Astrocyte (in vitro differentiated cells and primary cell): Measurements from ENCODE around the gene NPM1. TPM values are rescaled to one million over a fixed set of nuclear protein-coding genes. Genes with fewer than 3 reads are reported as not detected.

Experiments used
- DNase-seq: peaks from one replicate; pipeline ENCODE4 v3.0.0-alpha.2; 2010; ENCODE audit warnings: low read depth
- FAIRE-seq: peaks from 2 replicates; lab custom pipeline; 2011; peaks lifted over from hg19 to GRCh38; lab: Jason Lieb, UNC
- H2AFZ ChIP-seq: 2 replicates; pipeline ENCODE4 v1.6.0; 2012; ENCODE audit warnings: low read depth, low read length, inconsistent platforms
- H3K27ac ChIP-seq: 2 replicates; pipeline ENCODE4 v1.5.1; 2011; ENCODE audit warnings: low read depth, low read length, inconsistent platforms
- H3K27me3 ChIP-seq: 2 replicates; pipeline ENCODE4 v1.6.0; 2011; ENCODE audit warnings: low read length, inconsistent platforms; ENCODE audit not compliant: insufficient read depth
- H3K36me3 ChIP-seq: 2 replicates; pipeline ENCODE4 v1.5.1; 2011; ENCODE audit warnings: low read length, inconsistent platforms; ENCODE audit not compliant: insufficient read depth
- H3K4me1 ChIP-seq: 2 replicates; pipeline ENCODE4 v1.5.1; 2011; ENCODE audit warnings: low read length, inconsistent platforms; ENCODE audit not compliant: insufficient read depth
- H3K4me2 ChIP-seq: 2 replicates; pipeline ENCODE4 v1.6.0; 2012; ENCODE audit warnings: low read length, inconsistent platforms
- H3K4me3 ChIP-seq: 2 replicates; pipeline ENCODE4 v1.5.1; 2011; ENCODE audit warnings: low read depth, mild to moderate bottlenecking, low read length, inconsistent platforms; ENCODE audit not compliant: insufficient read depth
- H3K79me2 ChIP-seq: 2 replicates; pipeline ENCODE4 v1.6.0; 2012; ENCODE audit warnings: mild to moderate bottlenecking, low read length, inconsistent platforms; ENCODE audit not compliant: insufficient read depth
- H3K9ac ChIP-seq: 2 replicates; pipeline ENCODE4 v1.6.0; 2012; ENCODE audit warnings: mild to moderate bottlenecking, low read length, inconsistent platforms
- H3K9me3 ChIP-seq: 2 replicates; pipeline ENCODE4 v1.5.1; 2012; ENCODE audit warnings: low read depth, mild to moderate bottlenecking, low read length, inconsistent platforms; ENCODE audit not compliant: insufficient read depth
- H4K20me1 ChIP-seq: 2 replicates; pipeline ENCODE4 v1.6.0; 2012; ENCODE audit warnings: low read length, inconsistent platforms; ENCODE audit not compliant: insufficient read depth
- H3K27ac Mint-ChIP-seq: one replicate; pipeline ENCODE4 v1.8.0; 2021; ENCODE audit warnings: mild to moderate bottlenecking, mixed read lengths; ENCODE audit not compliant: unreplicated experiment
- H3K27me3 Mint-ChIP-seq: one replicate; pipeline ENCODE4 v1.8.0; 2021; ENCODE audit warnings: low read depth, mixed read lengths; ENCODE audit not compliant: unreplicated experiment
- H3K36me3 Mint-ChIP-seq: one replicate; pipeline ENCODE4 v1.8.0; 2021; ENCODE audit warnings: low read depth, mixed read lengths; ENCODE audit not compliant: unreplicated experiment
- H3K4me1 Mint-ChIP-seq: one replicate; pipeline ENCODE4 v1.8.0; 2021; ENCODE audit warnings: low read depth, mixed read lengths; ENCODE audit not compliant: unreplicated experiment
- H3K4me3 Mint-ChIP-seq: one replicate; pipeline ENCODE4 v1.8.0; 2021; ENCODE audit warnings: mild to moderate bottlenecking, moderate library complexity, mixed read lengths; ENCODE audit not compliant: unreplicated experiment
- H3K9me3 Mint-ChIP-seq: one replicate; pipeline ENCODE4 v1.8.0; 2021; ENCODE audit warnings: mild to moderate bottlenecking, mixed read lengths; ENCODE audit not compliant: unreplicated experiment
- CTCF ChIP-seq: IDR thresholded peaks from 2 replicates; pipeline ENCODE4 v1.5.1; 2011; ENCODE audit warnings: low read depth, mild to moderate bottlenecking, inconsistent platforms, low read length, moderate library complexity; ENCODE audit not compliant: insufficient read depth
- EZH2 ChIP-seq: IDR thresholded peaks from 2 replicates; pipeline ENCODE4 v1.6.1; 2012; ENCODE audit warnings: mild to moderate bottlenecking, low read length, inconsistent platforms; ENCODE audit not compliant: insufficient read depth
- total RNA-seq: library from RNA; stranded (reverse); gene quantifications from 2 replicates; pipeline ENCODE4 v1.2.1, GENCODE V29; 2021

Gene NPM1
- total RNA-seq, 1 donor from 2014 or later = 1,219 TPM

- no peak for FAIRE-seq
- Mint-ChIP-seq H3K36me3 (peaks cover 11% of the 10 kb centered on the region), H3K4me1 (peaks cover 8% of the 10 kb centered on the region), H3K27me3 (no peaks in the 10 kb centered on the region), H3K27ac (peak overlapping the region; percentile 34), H3K9me3 (no peaks in the 10 kb centered on the region), H3K4me3 (peak overlapping the region; percentile 96)
- Histone ChIP-seq H3K27ac (no peak overlapping the region), H4K20me1 (peaks cover 83% of the 10 kb centered on the region), H3K9ac (peak overlapping the region; percentile 99), H3K4me2 (peak overlapping the region; percentile 93), H3K36me3 (peaks cover 53% of the 10 kb centered on the region), H3K79me2 (peaks cover 84% of the 10 kb centered on the region), H3K27me3 (no peaks in the 10 kb centered on the region), H3K9me3 (no peaks in the 10 kb centered on the region), H3K4me1 (peaks cover 23% of the 10 kb centered on the region), H3K4me3 (peak overlapping the region; percentile 91), H2AFZ (no peak overlapping the region)
- DNase-seq = no peak
- TF ChIP-seq EZH2 = no peak
- TF ChIP-seq CTCF = no peak
Measured at GRCh38 chr5:171390883-171391677, 3.4 kb downstream of the NPM1 start.

GRCh38 chr5:171391996-171392577 lies 4.4 kb downstream of the NPM1 start:
- Histone ChIP-seq H3K4me2 (peak overlapping the region; percentile 93), H3K9me3 (no peaks in the 10 kb centered on the region), H3K36me3 (peaks cover 62% of the 10 kb centered on the region), H3K27me3 (no peaks in the 10 kb centered on the region), H3K4me1 (peaks cover 18% of the 10 kb centered on the region), H2AFZ (no peak overlapping the region), H4K20me1 (peaks cover 93% of the 10 kb centered on the region), H3K27ac (no peak overlapping the region), H3K9ac (peak overlapping the region; percentile 8), H3K79me2 (peaks cover 94% of the 10 kb centered on the region), H3K4me3 (no peak overlapping the region)
- H3K4me1 Mint-ChIP-seq = peaks cover 9% of the 10 kb centered on the region
- H3K36me3 Mint-ChIP-seq = peaks cover 11% of the 10 kb centered on the region
- H3K27me3 Mint-ChIP-seq = no peaks in the 10 kb centered on the region
- DNase-seq (no peak), FAIRE-seq (no peak)
- no peak overlapping the region for H3K27ac Mint-ChIP-seq
- TF ChIP-seq EZH2 = no peak
- TF ChIP-seq CTCF = no peak
- H3K4me3 Mint-ChIP-seq = peak overlapping the region; percentile 52
- H3K9me3 Mint-ChIP-seq = no peaks in the 10 kb centered on the region
